ENCODE measurements around the gene UNC5B.

DNA sequence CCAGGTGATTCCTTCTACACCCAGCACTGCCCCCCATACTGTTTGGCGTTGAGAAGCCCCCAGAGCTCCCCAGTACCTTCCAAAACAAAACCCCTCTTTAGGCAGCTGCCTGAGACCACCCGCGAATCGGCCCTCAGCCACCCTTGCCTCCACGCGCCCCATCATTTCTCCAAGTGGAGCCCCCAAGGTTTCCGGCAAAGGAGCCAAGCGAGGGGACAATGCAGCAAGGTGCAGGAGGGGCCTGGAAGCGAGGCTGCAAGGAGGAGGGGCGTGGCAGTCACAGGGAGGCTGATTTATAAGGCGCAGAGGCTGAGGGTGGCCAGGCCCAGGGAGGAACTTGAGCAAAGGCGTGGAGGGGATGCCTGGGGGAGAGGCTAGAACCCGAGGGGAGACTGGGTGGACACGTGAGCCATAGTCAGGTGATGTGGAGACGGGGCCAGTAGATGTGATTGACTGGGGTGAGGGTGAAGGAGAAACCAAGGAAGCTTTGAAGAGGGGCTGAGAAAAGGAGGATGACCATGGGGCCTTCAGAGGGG is 122.9 kb downstream of the UNC5B start:
- TF ChIP-seq, protein P1, sequence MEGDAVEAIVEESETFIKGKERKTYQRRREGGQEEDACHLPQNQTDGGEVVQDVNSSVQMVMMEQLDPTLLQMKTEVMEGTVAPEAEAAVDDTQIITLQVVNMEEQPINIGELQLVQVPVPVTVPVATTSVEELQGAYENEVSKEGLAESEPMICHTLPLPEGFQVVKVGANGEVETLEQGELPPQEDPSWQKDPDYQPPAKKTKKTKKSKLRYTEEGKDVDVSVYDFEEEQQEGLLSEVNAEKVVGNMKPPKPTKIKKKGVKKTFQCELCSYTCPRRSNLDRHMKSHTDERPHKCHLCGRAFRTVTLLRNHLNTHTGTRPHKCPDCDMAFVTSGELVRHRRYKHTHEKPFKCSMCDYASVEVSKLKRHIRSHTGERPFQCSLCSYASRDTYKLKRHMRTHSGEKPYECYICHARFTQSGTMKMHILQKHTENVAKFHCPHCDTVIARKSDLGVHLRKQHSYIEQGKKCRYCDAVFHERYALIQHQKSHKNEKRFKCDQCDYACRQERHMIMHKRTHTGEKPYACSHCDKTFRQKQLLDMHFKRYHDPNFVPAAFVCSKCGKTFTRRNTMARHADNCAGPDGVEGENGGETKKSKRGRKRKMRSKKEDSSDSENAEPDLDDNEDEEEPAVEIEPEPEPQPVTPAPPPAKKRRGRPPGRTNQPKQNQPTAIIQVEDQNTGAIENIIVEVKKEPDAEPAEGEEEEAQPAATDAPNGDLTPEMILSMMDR (IDR thresholded peaks at IDR 0.05): no peak
- TF ChIP-seq POLR2A (IDR thresholded peaks at IDR 0.05): no peak
- TF ChIP-seq POLR2AphosphoS5 (IDR thresholded peaks at IDR 0.05): no peak
- TF ChIP-seq EP300 (IDR thresholded peaks at IDR 0.05): no peak

Data from sigmoid colon (tissue), 4 donors.